Right atrium auricular region (tissue), 2 donors: ENCODE data around the gene USP31. TPM values are rescaled to one million over a fixed set of nuclear protein-coding genes. Genes with fewer than 3 reads are reported as not detected.

Source experiments
- DNase-seq: peaks from one replicate; pipeline ENCODE4 v3.0.0-alpha.2; 2019; ENCODE audit warnings: low spot score
- H3K27ac ChIP-seq, 2 donors: fragments of 200-600 bp; sonication (generic); 1 replicate in 1 of 2; 2 replicates in 1 of 2; pipeline ENCODE4 v1.5.1; 2016 to 2019
- H3K27me3 ChIP-seq, 2 donors: fragments of 200-600 bp; sonication (generic); one replicate each; pipeline versions ENCODE4 v1.5.1 to v1.6.0; 2017 to 2019
- H3K36me3 ChIP-seq: fragments of 200-600 bp; sonication (generic); one replicate; pipeline ENCODE4 v1.5.1; 2016
- H3K4me1 ChIP-seq, 2 donors: fragments of 200-600 bp; sonication (generic); one replicate each; pipeline versions ENCODE4 v1.5.1 to v1.6.0; 2017 to 2019
- H3K4me3 ChIP-seq, 2 donors: fragments of 200-600 bp; sonication (generic); 1 replicate in 1 of 2; 2 replicates in 1 of 2; pipeline ENCODE4 v1.5.1; 2017 to 2019; ENCODE audit warnings: mild to moderate bottlenecking in 1 of 2, moderate library complexity in 1 of 2
- H3K9me3 ChIP-seq, 2 donors: fragments of 200-600 bp; sonication (generic); one replicate each; pipeline ENCODE4 v1.5.1; 2019
- total RNA-seq, 2 donors: library from RNA; depleted of rRNA; stranded (reverse); fragments of >200 nt; gene quantifications; one replicate each; pipeline ENCODE4 v1.1.0, GENCODE V29; 2016
- TF ChIP-seq, protein P1 (sequence below), 2 donors: fragments of 200-600 bp; sonication (generic); IDR thresholded peaks; one replicate each; pipeline ENCODE4 v1.5.1; 2019; ENCODE audit warnings: antibody characterized with exemption in 2 of 2

Gene USP31
- total RNA-seq, 2 donors from 2014 or later, result 19.7 to 29.0 TPM

DNA sequence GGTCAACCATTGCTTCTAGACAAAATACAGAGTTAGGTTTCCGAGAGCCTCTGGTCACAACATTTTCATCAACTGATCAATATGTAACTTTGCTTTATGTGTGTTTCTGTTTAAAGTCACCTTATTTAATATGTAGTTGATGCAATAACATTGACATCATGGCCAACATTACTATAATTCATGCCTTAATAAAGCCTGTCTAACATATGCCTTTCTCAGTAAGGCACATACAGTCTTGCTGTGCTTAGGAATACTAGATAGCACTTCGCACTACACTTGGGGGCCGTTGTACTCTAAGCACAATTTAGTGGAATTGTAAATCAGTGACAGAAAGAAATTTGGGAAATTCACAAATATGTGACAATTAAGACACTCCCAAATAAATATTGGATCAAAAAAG is 23.7 kb upstream of the USP31 start:
- H3K27ac ChIP-seq, result no peak overlapping the region
- H3K36me3 ChIP-seq, result no peaks in the 10 kb centered on the region
- no peak overlapping the region for H3K4me3 ChIP-seq
- TF ChIP-seq, protein P1, sequence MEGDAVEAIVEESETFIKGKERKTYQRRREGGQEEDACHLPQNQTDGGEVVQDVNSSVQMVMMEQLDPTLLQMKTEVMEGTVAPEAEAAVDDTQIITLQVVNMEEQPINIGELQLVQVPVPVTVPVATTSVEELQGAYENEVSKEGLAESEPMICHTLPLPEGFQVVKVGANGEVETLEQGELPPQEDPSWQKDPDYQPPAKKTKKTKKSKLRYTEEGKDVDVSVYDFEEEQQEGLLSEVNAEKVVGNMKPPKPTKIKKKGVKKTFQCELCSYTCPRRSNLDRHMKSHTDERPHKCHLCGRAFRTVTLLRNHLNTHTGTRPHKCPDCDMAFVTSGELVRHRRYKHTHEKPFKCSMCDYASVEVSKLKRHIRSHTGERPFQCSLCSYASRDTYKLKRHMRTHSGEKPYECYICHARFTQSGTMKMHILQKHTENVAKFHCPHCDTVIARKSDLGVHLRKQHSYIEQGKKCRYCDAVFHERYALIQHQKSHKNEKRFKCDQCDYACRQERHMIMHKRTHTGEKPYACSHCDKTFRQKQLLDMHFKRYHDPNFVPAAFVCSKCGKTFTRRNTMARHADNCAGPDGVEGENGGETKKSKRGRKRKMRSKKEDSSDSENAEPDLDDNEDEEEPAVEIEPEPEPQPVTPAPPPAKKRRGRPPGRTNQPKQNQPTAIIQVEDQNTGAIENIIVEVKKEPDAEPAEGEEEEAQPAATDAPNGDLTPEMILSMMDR (IDR thresholded peaks at IDR 0.05), result no peak
- no peaks in the 10 kb centered on the region for H3K9me3 ChIP-seq
- DNase-seq, result no peak
- no peaks in the 10 kb centered on the region for H3K4me1 ChIP-seq
- H3K27me3 ChIP-seq, result no peaks in the 10 kb centered on the region

DNA sequence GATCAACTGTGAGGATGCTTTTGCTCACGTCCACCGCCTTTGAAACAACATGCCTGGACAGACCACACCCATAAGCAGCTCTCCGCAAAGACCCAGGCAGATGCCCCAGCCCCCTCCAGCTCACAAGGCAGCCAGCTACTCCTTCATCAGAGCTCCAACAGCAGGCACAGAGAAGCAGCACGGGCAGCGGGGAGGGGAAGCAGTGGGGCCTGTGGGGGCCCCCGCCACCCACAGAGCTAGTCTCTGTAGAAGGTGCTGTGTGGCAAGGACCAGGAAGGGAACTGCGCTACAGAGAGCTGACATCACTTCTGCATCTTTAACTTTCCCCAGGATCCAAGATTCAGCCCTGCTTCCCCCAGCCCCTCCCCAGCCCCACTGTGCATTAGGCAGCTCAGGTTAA is 23.3 kb upstream of the USP31 start:
- H3K4me3 ChIP-seq, result no peak overlapping the region
- H3K27ac ChIP-seq, result no peak overlapping the region
- H3K27me3 ChIP-seq, result no peaks in the 10 kb centered on the region
- H3K4me1 ChIP-seq, result no peaks in the 10 kb centered on the region
- DNase-seq, result no peak
- H3K36me3 ChIP-seq, result no peaks in the 10 kb centered on the region
- no peaks in the 10 kb centered on the region for H3K9me3 ChIP-seq
- TF ChIP-seq, protein P1 (IDR thresholded peaks at IDR 0.05), result no peak

DNA sequence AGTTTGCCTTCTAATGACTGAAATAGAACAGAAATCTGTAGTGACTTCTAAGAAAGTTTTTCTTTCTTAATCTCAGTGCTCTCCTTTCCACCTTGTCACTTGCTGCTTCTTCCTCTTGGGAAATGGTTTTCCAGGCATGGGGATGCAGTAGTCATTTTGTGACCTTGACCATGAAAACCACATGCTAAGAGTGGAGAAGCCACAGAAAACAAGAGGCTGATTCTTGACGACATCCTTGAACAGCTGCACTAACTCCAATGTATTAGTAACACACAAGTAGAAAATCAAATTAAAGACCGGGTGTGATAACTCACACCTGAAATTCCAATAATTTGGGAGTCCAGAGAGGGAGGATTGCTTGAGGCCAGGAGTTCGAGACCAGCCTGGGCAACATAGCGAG is 15.5 kb upstream of the USP31 start:
- Histone ChIP-seq H3K36me3 (no peaks in the 10 kb centered on the region), H3K4me3 (no peak overlapping the region), H3K4me1 (no peaks in the 10 kb centered on the region), H3K9me3 (peaks cover 0 to 10% of the 10 kb centered on the region in 2 donors), H3K27me3 (no peaks in the 10 kb centered on the region), H3K27ac (no peak overlapping the region)
- no peak for DNase-seq
- TF ChIP-seq, protein P1 (IDR thresholded peaks at IDR 0.05), result no peak

DNA sequence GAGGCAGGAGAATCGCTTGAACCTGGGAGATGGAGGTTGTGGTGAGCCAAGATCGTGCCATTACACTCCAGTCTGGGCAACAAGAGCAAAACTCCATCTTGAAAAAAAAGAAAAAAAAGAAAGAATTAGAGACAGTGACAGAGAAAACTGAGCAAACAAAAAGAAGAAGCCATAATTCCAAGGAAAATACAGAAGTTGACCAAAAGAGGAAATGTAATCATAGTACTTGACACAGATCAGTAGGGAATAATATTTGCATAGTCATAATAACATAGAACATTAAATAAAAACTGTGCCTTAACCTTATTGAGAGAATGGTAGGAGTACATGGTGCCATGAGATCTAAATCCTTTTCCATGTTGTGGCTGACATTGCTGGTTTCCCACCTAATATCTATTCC is 14.7 kb upstream of the USP31 start:
- Histone ChIP-seq H3K27ac (no peak overlapping the region), H3K4me3 (no peak overlapping the region), H3K36me3 (no peaks in the 10 kb centered on the region), H3K4me1 (no peaks in the 10 kb centered on the region), H3K9me3 (peaks cover 0 to 10% of the 10 kb centered on the region in 2 donors), H3K27me3 (no peaks in the 10 kb centered on the region)
- TF ChIP-seq, protein P1 (IDR thresholded peaks at IDR 0.05), result no peak
- DNase-seq, result no peak

DNA sequence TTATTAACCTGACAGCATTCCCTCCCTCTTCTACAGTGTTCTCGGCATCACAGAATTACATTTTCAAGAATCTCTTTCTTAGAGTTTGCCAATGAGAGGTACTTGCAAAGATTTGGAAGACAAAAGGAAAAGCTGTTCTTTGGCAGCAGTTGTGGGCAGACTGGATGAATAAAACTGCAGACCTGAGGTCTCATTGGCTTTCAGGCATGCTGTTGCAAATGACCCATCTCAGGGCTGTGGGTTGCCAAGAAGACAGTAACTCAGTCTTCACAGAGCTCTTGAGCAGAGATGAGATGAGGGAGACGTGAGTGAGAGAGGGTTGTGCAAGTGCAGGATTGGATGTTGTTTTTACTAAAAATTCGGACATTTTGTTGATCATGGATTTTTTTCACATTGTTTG is 11.3 kb upstream of the USP31 start:
- Histone ChIP-seq H3K9me3 (peaks cover 0 to 9% of the 10 kb centered on the region in 2 donors), H3K27me3 (no peaks in the 10 kb centered on the region), H3K4me3 (no peak overlapping the region), H3K4me1 (no peaks in the 10 kb centered on the region), H3K36me3 (no peaks in the 10 kb centered on the region), H3K27ac (no peak overlapping the region)
- DNase-seq, result no peak
- TF ChIP-seq, protein P1 (IDR thresholded peaks at IDR 0.05), result no peak

DNA sequence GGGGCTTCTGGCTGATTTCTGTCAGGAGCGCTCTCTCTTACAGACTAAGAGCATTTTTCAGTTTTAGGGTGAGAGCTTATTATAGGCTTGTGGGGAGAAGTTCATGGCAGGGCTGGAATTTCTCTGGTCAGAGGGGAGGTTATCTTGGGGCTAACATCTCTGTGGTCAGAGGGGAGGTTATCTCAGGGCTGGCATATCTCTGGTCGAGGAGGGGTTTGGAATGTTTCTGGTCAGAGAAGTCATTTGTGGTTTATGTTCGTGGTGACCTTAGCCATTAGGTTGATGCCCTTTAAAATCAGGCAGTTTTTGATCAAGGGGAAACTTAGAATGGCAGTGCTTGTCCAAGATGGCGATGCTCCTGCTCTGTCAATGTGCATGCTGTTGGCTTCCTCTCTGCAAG is 10.8 kb upstream of the USP31 start:
- H3K4me1 ChIP-seq, result no peaks in the 10 kb centered on the region
- no peak overlapping the region for H3K27ac ChIP-seq
- no peaks in the 10 kb centered on the region for H3K27me3 ChIP-seq
- DNase-seq, result no peak
- TF ChIP-seq, protein P1 (IDR thresholded peaks at IDR 0.05), result no peak
- no peak overlapping the region for H3K4me3 ChIP-seq
- H3K9me3 ChIP-seq, result peaks cover 0 to 4% of the 10 kb centered on the region in 2 donors
- no peaks in the 10 kb centered on the region for H3K36me3 ChIP-seq
